ENCODE data around the gene BRCA1.
"Not testable (repeated sequence)": the region's sequence is repeated elsewhere in the genome, so short reads cannot be mapped to it uniquely, and the experiment has no call there.

BRCA1 gene

DNA sequence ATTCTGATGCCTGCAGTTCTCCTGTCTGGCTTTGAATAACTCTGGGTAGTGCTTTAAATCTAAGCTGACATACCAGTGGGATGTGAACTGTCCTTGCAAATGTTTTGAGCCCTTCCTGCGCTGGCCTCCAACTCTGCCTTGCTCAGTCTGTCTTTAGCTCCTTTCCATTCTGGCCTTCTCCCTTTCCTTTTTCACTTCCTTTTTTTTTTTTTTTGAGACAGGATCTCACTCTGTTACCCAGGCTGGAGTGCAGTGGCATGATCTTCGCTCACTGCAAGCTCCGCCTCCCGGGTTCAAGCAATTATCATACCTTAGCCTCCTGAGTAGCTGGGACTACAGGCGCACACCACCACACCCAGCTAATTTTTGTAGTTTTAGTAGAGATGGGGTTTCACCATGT lies 8.3 kb upstream of the BRCA1 start:
- FAIRE-seq = not testable (repeated sequence)

- no peak for FAIRE-seq
Observed at GRCh38 chr17:43132117-43132516, 7.0 kb upstream of the BRCA1 start.

- FAIRE-seq = no peak
Observed at GRCh38 chr17:43129671-43130010, 4.5 kb upstream of the BRCA1 start.

DNA sequence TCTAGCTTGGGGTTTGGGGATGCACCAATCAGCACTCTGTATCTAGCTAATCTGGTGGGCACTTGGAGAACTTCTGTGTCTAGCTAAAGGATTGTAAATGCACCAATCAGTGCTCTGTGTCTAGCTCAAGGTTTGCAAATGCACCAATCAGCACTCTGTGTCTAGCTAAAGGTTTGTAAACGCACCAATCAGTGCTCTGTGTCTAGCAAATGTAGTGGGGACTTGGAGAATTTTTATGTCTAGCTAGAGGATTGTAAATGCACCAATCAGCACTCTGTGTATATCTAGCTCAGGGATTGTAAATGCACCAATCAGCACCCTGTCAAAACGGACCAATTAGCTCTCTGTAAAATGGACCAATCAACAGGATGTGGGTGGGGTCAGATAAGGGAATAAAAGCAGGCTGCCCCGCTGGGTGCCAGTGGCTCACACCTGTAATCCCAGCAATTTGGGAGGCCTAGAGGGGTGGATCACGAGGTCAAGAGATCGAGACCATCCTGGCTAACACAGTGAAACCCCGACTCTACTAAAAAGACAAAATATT lies 2.2 kb upstream of the BRCA1 start:
- FAIRE-seq = not testable (repeated sequence)

DNA sequence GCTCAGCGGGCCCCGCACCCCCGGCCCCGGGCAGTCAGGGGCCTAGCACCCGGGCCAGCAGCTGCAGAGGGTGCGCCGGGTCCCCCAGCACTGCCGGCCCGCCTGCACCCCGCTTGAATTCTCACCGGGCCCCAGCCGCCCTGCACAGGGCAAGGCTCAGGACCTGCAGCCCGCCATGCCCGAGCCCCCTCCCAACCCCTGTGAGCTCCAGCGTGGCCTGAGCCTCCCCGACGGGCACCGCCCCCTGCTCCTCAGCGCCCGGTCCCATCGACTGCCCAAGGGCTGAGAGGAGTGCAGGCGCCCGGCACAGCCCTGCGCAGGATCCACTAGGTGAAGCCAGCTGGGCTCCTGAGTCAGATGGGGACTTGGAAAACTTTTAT lies 1.7 kb upstream of the BRCA1 start:
- FAIRE-seq = no peak

DNA sequence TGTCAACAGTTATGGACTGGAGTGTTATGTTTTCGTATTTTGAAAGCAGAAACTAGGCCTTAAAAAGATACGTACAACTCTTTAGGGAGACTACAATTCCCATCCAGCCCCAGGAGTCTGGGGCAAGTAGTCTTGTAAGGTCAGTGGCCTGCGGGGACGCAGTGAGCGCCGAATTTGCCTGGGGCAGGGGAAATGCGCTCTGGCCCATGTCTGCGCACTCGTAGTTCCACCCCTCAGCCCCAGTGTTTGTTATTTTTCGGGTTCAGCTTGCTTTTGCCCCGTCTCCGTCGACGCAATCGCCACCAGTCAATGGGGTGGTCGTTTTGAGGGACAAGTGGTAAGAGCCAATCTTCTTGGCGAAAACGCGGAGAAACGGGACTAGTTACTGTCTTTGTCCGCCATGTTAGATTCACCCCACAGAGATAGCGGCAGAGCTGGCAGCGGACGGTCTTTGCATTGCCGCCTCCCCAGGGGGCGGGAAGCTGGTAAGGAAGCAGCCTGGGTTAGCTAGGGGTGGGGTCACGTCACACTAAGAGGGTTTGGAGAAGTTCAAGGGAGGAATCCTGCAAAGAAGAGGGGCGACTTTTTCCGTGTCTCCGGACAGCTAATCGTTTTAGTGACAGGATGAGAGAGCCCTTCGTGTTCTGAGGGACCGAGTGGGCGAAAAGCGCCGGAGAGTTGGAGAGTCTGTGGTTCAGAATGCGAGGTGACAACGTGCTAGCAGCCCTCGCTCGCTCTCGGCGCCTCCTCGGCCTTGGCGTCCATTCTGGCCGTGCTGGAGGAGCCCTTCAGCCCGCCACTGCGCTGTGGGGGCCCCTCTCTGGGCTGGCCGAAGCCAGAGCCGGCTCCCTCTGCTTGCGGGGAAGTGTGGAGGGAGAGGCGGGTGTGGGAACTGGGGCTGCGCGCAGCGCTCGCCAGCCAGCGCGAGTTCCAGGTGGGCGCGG lies 1.1 kb upstream of the BRCA1 start:
- FAIRE-seq = no peak

DNA sequence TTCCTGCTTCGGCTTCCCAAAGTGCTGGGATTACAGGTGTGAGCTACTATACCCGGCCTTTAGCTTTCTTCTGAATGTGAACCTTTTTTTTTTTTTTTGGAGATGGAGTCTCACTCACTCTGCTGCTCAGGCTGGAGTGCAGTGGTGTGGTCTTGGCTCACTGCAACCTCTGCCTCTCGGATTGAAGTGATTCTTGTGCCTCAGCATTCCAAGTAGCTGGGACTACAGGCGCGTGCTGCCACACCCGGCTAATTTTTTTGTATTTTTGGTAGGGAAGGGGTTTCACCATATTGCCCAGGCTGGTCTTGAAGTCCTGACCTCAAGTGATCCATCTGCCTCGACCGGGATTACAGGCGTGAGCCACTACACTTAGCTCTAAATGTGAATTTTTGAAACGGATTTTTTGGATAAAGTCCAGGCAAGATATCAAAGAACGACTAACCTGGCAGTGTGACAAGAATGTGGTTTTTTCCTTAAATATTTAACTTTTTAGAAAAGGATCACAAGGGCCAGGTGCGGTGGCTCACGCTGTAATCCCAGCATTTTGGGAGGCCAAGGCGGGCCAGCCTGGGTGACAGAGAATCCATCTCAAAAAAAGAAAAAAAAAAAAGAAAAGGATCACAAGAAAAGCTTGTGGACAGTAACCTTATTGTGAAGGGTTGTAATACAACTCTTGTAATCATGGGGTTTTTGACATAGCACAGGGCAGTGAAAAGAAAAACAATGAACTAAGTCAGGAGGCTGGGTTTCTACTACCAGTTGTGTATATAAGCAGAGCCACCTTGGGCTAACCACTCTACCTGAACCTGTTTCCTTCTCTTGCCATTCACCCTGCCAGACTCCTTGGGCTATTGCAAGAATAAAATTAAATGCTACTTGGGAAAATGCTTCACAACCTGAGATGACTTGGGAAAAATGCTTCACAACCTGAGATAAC lies 6.2 kb downstream of the BRCA1 start:
- no peak for FAIRE-seq

- FAIRE-seq = no peak
Observed at GRCh38 chr17:43114151-43114552, 11.0 kb downstream of the BRCA1 start.

GRCh38 chr17:43106552-43106951 lies 18.6 kb downstream of the BRCA1 start:
- FAIRE-seq = no peak

DNA sequence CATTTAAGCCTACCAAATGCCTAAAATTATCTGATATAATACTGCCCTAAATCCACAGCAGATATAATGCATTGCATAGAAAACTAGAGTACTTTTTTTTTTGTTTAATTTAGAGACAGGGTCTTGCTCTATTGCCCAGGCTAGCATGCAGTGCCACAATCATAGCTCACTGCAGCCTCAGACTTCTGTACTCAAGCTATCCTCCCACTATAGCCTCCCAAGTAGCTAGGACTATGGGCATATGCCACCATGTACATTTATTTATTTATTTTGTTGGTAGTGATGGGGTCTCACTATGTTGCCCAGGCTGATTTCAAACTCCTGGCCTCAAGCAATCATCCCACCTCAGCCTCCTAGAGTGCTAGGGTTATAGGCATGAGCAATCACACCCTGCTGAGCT lies 20.0 kb downstream of the BRCA1 start:
- no peak for FAIRE-seq

GRCh38 chr17:43104665-43105064 lies 20.5 kb downstream of the BRCA1 start:
- FAIRE-seq = no peak

DNA sequence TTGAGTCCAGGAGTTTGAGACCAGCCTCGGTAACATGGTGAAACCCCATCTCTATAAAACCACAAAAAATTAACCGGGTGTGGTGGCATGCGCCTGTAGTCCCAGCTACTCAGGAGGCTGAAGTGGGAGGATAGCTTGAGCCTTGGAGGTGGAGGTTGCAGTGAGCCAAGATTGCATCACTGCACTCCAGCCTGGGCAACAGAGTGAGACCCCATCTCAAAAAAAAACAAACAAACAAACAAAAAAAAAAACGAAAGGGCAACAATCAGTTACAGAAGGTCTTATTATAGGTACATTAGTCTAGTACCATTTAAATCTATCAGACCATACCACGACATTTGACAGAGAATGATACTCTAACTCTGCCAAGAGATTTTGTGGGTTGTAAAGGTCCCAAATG lies 29.8 kb downstream of the BRCA1 start:
- FAIRE-seq = not testable (repeated sequence)

DNA sequence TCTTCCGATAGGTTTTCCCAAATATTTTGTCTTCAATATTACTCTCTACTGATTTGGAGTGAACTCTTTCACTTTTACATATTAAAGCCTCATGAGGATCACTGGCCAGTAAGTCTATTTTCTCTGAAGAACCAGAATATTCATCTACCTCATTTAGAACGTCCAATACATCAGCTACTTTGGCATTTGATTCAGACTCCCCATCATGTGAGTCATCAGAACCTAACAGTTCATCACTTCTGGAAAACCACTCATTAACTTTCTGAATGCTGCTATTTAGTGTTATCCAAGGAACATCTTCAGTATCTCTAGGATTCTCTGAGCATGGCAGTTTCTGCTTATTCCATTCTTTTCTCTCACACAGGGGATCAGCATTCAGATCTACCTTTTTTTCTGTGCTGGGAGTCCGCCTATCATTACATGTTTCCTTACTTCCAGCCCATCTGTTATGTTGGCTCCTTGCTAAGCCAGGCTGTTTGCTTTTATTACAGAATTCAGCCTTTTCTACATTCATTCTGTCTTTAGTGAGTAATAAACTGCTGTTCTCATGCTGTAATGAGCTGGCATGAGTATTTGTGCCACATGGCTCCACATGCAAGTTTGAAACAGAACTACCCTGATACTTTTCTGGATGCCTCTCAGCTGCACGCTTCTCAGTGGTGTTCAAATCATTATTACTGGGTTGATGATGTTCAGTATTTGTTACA lies 30.9 kb downstream of the BRCA1 start:
- no peak for FAIRE-seq

- FAIRE-seq = no peak
Observed at GRCh38 chr17:43092901-43093300, 32.3 kb downstream of the BRCA1 start.

DNA sequence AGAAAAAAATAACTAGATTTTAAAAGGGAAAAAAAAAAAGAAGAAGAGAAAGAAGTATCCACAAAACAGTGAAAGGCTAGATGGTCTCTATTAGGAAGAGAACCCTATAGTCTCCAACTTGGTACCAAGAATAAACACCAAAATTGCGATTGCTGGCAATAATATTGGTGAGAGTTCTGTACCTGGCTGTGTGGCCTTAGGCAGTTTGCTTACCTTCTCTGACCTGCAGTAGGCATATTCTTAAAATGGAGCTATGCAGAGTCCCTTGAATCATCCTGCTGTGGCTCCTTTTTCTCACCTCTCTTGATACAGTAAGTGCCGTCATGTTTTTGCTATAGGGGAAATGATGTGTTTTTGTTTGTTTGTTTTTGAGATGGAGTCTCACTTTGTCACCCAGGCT lies 35.1 kb downstream of the BRCA1 start:
- FAIRE-seq = no peak

GRCh38 chr17:43085474-43085873 lies 39.7 kb downstream of the BRCA1 start:
- no peak for FAIRE-seq

- FAIRE-seq = no peak
Observed at GRCh38 chr17:43079641-43080302, 45.4 kb downstream of the BRCA1 start.

- FAIRE-seq = no peak
Observed at GRCh38 chr17:43074869-43075268, 50.3 kb downstream of the BRCA1 start.

GRCh38 chr17:43070872-43071271 lies 54.3 kb downstream of the BRCA1 start:
- FAIRE-seq = no peak

- FAIRE-seq = no peak
Observed at GRCh38 chr17:43070257-43070656, 54.9 kb downstream of the BRCA1 start.

DNA sequence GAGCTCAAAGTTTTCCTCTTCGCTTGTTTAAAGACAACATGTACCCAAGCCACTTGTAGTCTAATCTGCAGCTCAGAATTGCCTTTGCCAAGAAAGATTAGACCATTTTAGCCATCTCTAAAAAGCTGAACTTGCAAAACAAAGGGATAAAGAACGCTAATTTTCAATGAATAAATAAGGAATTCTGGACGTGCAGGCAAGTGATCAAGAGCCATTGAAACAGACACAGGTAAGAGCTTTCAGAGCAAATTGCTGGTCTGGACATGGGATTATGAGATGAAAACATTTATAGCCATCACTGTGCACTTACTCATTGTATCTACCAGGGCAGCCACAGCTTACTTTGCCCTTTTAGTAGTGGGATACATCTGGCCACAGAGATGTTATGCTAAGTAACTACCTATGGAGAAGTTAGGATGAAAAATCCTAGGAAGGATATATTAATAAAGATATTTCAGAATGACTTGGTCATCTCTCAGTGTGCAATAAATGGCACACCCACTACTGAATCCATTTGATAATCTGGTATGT lies 55.7 kb downstream of the BRCA1 start:
- no peak for FAIRE-seq

Data from TTC549 (cell line).